Right lobe of liver (tissue), 4 donors: Measurements from ENCODE around the gene MRC1.

ENCODE experiments used
- POLR2A ChIP-seq: fragments of 450-650 bp; IDR thresholded peaks from one replicate; pipeline ENCODE4 v1.6.1; 2017; ENCODE audit warnings: antibody characterized with exemption, mild to moderate bottlenecking
- TF ChIP-seq, protein P1 (sequence below), 4 donors: fragments of 200-600 bp in 3 of 4; fragments of 450-650 bp in 1 of 4; IDR thresholded peaks; one replicate each; pipeline versions ENCODE4 v1.5.1 to v1.8.0; 2016 to 2022; ENCODE audit warnings: antibody characterized with exemption in 4 of 4, mild to moderate bottlenecking in 2 of 4
- donor health status: DM: no; HTN: no; CAD: no.
- donor health status: DM: no; HTN: no; CAD: no.
- donor health status: DM: no; HTN: yes; CAD: no.

DNA sequence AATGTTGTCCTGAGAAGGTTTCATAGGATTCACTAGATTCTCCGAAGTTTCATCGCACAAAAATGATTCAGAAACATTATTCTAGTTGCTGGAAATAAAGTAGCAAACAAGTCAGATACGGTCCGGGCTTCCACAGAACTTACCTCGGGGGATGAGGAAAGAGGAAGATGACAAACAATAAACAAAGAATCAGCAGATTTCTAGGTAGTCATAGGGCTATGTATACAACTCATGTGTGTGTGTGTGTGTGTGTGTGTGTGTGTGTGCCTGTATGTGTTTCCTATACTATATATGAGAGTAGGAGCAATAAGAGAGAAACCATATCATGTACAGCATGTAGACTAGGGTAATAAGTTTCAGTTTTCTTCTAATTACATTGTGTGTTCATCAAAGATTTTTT lies 40.7 kb upstream of the MRC1 start:
- TF ChIP-seq, protein P1, sequence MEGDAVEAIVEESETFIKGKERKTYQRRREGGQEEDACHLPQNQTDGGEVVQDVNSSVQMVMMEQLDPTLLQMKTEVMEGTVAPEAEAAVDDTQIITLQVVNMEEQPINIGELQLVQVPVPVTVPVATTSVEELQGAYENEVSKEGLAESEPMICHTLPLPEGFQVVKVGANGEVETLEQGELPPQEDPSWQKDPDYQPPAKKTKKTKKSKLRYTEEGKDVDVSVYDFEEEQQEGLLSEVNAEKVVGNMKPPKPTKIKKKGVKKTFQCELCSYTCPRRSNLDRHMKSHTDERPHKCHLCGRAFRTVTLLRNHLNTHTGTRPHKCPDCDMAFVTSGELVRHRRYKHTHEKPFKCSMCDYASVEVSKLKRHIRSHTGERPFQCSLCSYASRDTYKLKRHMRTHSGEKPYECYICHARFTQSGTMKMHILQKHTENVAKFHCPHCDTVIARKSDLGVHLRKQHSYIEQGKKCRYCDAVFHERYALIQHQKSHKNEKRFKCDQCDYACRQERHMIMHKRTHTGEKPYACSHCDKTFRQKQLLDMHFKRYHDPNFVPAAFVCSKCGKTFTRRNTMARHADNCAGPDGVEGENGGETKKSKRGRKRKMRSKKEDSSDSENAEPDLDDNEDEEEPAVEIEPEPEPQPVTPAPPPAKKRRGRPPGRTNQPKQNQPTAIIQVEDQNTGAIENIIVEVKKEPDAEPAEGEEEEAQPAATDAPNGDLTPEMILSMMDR (IDR thresholded peaks at IDR 0.05) = no peak
- TF ChIP-seq POLR2A = no peak
